K562 (cell line): ENCODE results near the gene NUP62CL. TPM values are rescaled to one million over a fixed set of nuclear protein-coding genes. Genes with fewer than 3 reads are reported as not detected.

Source experiments
- CAMTA2 ChIP-seq: fragments of 250-450 bp; sonication (Bioruptor Pico); conservative IDR thresholded peaks from 2 replicates; pipeline ENCODE4 v1.5.1; 2022
- COPS2 ChIP-seq: fragments of 450-650 bp; conservative IDR thresholded peaks from 2 replicates; pipeline ENCODE4 v1.6.1; 2016; ENCODE audit warnings: mild to moderate bottlenecking, moderate library complexity
- GTF2E2 ChIP-seq: fragments of 200-800 bp; sonication (Bioruptor generic); IDR thresholded peaks from 2 replicates; pipeline ENCODE4 v1.6.1; 2016; ENCODE audit warnings: missing genetic modification characterization, missing compliant biosample characterization
- GTF3C2 ChIP-seq: IDR thresholded peaks from 3 replicates; pipeline ENCODE4 v1.6.1; 2011; ENCODE audit warnings: borderline replicate concordance, mild to moderate bottlenecking, moderate library complexity; ENCODE audit not compliant: insufficient read length; ENCODE audit errors: extremely low read depth
- JUN ChIP-seq, 2 experiments: sonication (generic) in 1 of 2; formaldehyde crosslinking in 1 of 2; IDR thresholded peaks; 2 replicates each; pipeline versions ENCODE4 v1.6.1 to v1.8.0; 2012 to 2022; ENCODE audit warnings: borderline replicate concordance in 2 of 2, mild to moderate bottlenecking in 2 of 2, improper control_type of control experiment in 1 of 2, low read depth in 1 of 2, low read length in 1 of 2, missing genetic modification reagents in 1 of 2
- RCOR1 ChIP-seq, 2 experiments: IDR thresholded peaks; 2 replicates each; pipeline ENCODE4 v1.6.1; 2012; ENCODE audit warnings: low read depth in 2 of 2, low read length in 2 of 2, borderline replicate concordance in 1 of 2, improper control_type of control experiment in 1 of 2
- SRF ChIP-seq, 2 experiments: fragments of 250-450, 450-650 bp in 1 of 2; sonication (Bioruptor Pico) in 1 of 2; sonication (generic) in 1 of 2; formaldehyde crosslinking; IDR thresholded peaks; 2 replicates each; pipeline versions ENCODE4 v1.5.0 to v1.5.1; 2020 to 2022; ENCODE audit warnings: mild to moderate bottlenecking in 1 of 2, missing genetic modification reagents in 1 of 2
- ZNF318 ChIP-seq, 2 experiments: fragments of 450-650 bp; IDR thresholded peaks; 2 replicates each; pipeline ENCODE4 v1.6.1; 2016; ENCODE audit warnings: mild to moderate bottlenecking in 2 of 2, borderline replicate concordance in 1 of 2, low read depth in 1 of 2, moderate library complexity in 1 of 2
- polyA plus RNA-seq, 8 experiments: library from polyadenylated mRNA; depleted of rRNA in 4 of 8; stranded (reverse) in 5 of 8; unstranded in 3 of 8; fragments of >200 nt; fragmentation: Nextera tagmentation in 2 of 8; fragmentation: Illumina TruSeq in 1 of 8; extraction: Ambion mirVana in 2 of 8; extraction: Trizol in 1 of 8; gene quantifications; 2 replicates each; pipeline versions ENCODE4 v1.2.1 to v1.2.3, GENCODE V29; 2011 to 2014; ENCODE audit warnings: inconsistent platforms in 1 of 8, missing spikeins in 1 of 8
- total RNA-seq, 7 experiments: library from RNA; depleted of rRNA in 6 of 7; stranded (reverse); fragments of >200 nt in 6 of 7; fragmentation: Illumina TruSeq in 2 of 7; extraction: Trizol in 2 of 7; gene quantifications; 2 replicates each; pipeline versions ENCODE4 v1.2.1 to v1.2.3, GENCODE V29; 2011 to 2021; ENCODE audit warnings: low replicate concordance in 1 of 7
- TF ChIP-seq, protein P1 (sequence below): fragments of 250-450 bp; sonication (Bioruptor Pico); IDR thresholded peaks from 2 replicates; pipeline ENCODE4 v1.5.0; 2021; ENCODE audit warnings: mild to moderate bottlenecking, borderline replicate concordance
- TF ChIP-seq, protein P2 (sequence below), 2 experiments: fragments of 450-650 bp; conservative IDR thresholded peaks; 2 replicates each; pipeline ENCODE4 v1.6.1; 2017; ENCODE audit warnings: mild to moderate bottlenecking in 2 of 2, moderate library complexity in 2 of 2

Gene NUP62CL
- total and polyA plus RNA-seq, 9 of the 15 experiments (the other 6 are each of a cell fraction or from before 2014, with no cell fraction given): 29.7 to 101 (median 42.7) TPM

- TF ChIP-seq, protein P1, sequence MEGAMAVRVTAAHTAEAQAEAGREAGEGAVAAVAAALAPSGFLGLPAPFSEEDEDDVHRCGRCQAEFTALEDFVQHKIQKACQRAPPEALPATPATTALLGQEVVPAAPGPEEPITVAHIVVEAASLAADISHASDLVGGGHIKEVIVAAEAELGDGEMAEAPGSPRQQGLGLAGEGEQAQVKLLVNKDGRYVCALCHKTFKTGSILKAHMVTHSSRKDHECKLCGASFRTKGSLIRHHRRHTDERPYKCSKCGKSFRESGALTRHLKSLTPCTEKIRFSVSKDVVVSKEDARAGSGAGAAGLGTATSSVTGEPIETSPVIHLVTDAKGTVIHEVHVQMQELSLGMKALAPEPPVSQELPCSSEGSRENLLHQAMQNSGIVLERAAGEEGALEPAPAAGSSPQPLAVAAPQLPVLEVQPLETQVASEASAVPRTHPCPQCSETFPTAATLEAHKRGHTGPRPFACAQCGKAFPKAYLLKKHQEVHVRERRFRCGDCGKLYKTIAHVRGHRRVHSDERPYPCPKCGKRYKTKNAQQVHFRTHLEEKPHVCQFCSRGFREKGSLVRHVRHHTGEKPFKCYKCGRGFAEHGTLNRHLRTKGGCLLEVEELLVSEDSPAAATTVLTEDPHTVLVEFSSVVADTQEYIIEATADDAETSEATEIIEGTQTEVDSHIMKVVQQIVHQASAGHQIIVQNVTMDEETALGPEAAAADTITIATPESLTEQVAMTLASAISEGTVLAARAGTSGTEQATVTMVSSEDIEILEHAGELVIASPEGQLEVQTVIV: no peak
- TF ChIP-seq JUN (IDR thresholded peaks at IDR 0.05; ENCODE audit: borderline replicate concordance, low read depth, low read length) (no peak), JUN (CRISPR knock-in tag; IDR thresholded peaks at IDR 0.05; ENCODE audit: borderline replicate concordance) (no peak), RCOR1 (IDR thresholded peaks at IDR 0.05; ENCODE audit: borderline replicate concordance in 1 of 2, low read depth in 2 of 2, low read length in 2 of 2) (peak in 1 of 2 experiments; percentile 85; a peak in 2 of 4 replicates), SRF (CRISPR knock-in tag; IDR thresholded peaks at IDR 0.05) (no peak), GTF2E2 (no peak), CAMTA2 (no peak), GTF3C2 (no peak), ZNF318 (IDR thresholded peaks at IDR 0.05; ENCODE audit: borderline replicate concordance in 1 of 2, low read depth in 1 of 2) (no peak), COPS2 (no peak)
- TF ChIP-seq, protein P2, sequence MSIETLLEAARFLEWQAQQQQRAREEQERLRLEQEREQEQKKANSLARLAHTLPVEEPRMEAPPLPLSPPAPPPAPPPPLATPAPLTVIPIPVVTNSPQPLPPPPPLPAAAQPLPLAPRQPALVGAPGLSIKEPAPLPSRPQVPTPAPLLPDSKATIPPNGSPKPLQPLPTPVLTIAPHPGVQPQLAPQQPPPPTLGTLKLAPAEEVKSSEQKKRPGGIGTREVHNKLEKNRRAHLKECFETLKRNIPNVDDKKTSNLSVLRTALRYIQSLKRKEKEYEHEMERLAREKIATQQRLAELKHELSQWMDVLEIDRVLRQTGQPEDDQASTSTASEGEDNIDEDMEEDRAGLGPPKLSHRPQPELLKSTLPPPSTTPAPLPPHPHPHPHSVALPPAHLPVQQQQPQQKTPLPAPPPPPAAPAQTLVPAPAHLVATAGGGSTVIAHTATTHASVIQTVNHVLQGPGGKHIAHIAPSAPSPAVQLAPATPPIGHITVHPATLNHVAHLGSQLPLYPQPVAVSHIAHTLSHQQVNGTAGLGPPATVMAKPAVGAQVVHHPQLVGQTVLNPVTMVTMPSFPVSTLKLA (conservative IDR thresholded peaks at IDR 0.05): peak in 1 of 2 experiments; percentile 70; a peak in 3 of 4 replicates
These were observed 53.2 kb downstream of the NUP62CL start (continued) for GRCh38 chrX:107153005-107153404.
